Cardiac fibroblast (primary cell): ENCODE results near the gene PPP3R1.
A peak's percentile ranks its signal among the peaks of the same experiment; 100 is the strongest.

Source experiments
- DNase-seq, 2 donors: peaks; one replicate each; pipeline versions ENCODE4 v3.0.0 to v3.0.0-alpha.2; 2010; ENCODE audit warnings: low read depth in 2 of 2
- H3K4me3 ChIP-seq, 2 donors: replicated peaks in 1 of 2; 1 replicate in 1 of 2; 2 replicates in 1 of 2; pipeline ENCODE4 v1.5.1; 2011; ENCODE audit warnings: low read depth in 2 of 2, low read length in 2 of 2, mild to moderate bottlenecking in 2 of 2, moderate library complexity in 1 of 2
- CTCF ChIP-seq: IDR thresholded peaks from one replicate; pipeline ENCODE4 v1.5.1; 2011; ENCODE audit warnings: low read depth, mild to moderate bottlenecking, low read length, inconsistent platforms

The PPP3R1 gene

DNA sequence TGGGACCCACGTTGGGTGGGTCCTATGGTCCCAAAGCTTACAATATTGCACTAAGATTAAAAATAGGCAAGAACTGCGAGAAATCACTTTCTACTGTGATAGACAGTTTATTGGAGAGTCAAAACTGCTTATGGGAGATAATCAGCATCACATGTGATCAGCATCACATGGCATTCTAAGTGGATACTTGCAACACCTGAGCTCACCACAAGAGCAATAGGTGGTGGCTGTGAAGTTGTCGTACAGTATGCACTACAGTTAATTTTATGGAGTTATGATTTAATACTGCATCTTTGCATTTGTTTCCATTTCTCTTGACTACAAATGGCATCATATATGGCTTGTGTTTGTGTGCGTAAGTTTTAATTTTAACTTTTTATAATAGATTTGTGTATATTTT lies 83.0 kb downstream of the PPP3R1 start:
- H3K4me3 ChIP-seq = no peak overlapping the region
- DNase-seq = no peak
- TF ChIP-seq CTCF = no peak

- peak in 1 of 2 donors; percentile 39 for DNase-seq
- no peak overlapping the region for H3K4me3 ChIP-seq
- TF ChIP-seq CTCF = no peak
Measured at GRCh38 chr2:68167186-68167585, 85.1 kb downstream of the PPP3R1 start.

GRCh38 chr2:68163641-68164040 lies 88.7 kb downstream of the PPP3R1 start:
- no peak for DNase-seq
- H3K4me3 ChIP-seq = no peak overlapping the region
- no peak for TF ChIP-seq CTCF

DNA sequence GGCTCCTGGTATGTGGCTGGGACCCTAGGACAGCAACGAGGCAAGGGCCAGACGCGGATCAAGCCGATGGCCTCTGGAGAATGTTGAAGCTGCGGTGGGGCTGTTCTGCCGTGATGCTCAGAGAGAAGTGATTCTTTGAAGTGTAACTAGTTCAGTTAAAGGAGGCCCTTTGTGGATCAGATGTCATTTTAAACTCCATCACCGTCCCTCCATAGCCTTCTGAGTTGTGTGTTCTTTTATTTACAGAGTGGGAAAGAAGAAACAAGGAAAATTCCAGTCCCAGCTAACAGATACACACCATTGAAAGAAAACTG lies 94.2 kb downstream of the PPP3R1 start:
- H3K4me3 ChIP-seq = peak overlapping the region; percentile 97 to 98
- DNase-seq = no peak
- no peak for TF ChIP-seq CTCF

DNA sequence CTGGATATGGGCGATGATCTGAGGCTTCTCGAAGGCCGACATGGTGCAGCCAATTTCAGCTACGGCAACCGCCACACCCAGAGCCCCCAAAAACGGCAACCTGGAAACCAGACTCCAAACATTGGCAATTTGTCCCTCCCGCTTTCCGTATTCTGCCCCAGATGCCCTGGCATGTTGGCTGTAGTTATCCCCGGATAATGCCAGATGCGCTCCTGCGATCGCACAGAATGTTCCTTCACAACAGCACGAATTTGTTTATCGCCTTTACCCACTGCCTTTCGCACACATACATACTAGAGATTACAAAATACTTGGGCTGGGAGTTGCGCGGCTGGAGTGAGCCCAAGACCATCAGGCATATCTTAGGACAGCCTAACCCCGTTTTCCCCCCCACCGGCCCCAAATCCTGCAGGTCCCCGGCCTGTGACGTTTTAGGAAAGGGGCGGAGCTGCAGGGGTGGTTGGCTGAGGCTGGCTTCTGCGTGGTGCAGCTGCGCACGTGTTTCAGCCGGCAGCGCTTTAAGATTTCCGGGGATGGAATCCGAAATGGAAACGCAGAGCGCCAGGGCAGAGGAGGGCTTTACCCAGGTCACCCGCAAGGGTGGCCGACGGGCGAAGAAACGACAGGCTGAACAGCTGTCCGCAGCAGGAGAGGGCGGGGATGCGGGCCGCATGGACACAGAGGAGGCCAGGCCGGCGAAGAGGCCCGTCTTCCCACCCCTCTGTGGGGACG lies 94.8 kb downstream of the PPP3R1 start, which contains the start of gene PNO1:
PNO1 (plus strand) TSS at position 487 of the 732 bp plus-strand sequence; CDS start at position 534, 47 bp downstream.
- TF ChIP-seq CTCF = no peak
- peak; percentile 97 for DNase-seq
- peak within 1 kb of the TSS; percentile 97 to 98 for H3K4me3 ChIP-seq

DNA sequence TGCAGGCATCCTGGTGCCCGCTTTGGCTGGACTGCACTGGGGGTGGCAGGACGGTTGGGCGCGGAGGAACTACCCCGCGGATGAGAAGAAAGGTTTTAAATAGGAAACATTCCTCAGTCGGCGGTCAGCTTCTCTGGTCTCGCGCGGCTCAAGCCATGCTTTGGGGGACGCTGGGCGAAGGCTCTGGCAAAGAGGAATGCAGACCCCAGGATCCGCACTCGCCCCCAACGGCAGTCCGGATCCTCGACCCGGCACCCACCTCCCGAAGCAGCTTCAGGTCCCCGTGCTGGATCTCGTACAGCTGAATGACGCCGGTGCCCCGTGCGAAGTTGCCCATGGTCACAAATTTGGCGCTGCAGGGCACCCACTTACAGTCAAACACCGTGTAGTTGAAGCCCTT lies 95.3 kb downstream of the PPP3R1 start:
- H3K4me3 ChIP-seq = peak overlapping the region; percentile 97 to 98
- no peak for DNase-seq
- no peak for TF ChIP-seq CTCF

DNA sequence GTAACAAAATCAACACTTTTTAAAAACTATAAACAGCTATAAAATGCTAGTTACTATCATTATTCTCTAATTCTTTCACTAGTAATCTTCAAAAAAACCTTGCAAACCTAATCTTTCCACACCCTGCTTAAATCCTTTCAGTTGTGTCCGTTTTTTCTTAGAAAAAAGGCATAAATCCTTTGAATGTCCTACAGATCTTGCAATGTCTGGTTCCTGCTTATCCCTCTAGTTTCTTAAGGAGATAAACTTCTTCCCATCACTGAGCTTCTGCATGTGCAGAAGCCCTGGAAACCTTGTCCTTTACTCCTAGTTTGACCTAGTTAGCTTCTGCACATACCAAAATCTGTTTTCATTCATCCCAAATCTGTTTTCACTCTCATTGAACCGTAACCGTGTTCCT lies 95.9 kb downstream of the PPP3R1 start:
- TF ChIP-seq CTCF = no peak
- peak overlapping the region; percentile 97 to 98 for H3K4me3 ChIP-seq
- DNase-seq = no peak
